T-helper 22 cell (primary cell): Measurements from ENCODE around the gene MRFAP1L1.
A peak's percentile ranks its signal among the peaks of the same experiment; 100 is the strongest.

ENCODE experiments used
- DNase-seq: peaks from one replicate; pipeline ENCODE4 v3.0.0-alpha.2; 2020; ENCODE audit warnings: low read depth

The MRFAP1L1 gene

GRCh38 chr4:6716018-6716911 is 6.6 kb upstream of the MRFAP1L1 start, which contains the start of gene BLOC1S4:
TSS of gene BLOC1S4 (plus strand) at chr4:6716174. CDS start at chr4:6716210, 36 bp downstream.
- DNase-seq = peak; percentile 80

GRCh38 chr4:6715704-6716017 is 6.0 kb upstream of the MRFAP1L1 start:
- DNase-seq = no peak

DNA sequence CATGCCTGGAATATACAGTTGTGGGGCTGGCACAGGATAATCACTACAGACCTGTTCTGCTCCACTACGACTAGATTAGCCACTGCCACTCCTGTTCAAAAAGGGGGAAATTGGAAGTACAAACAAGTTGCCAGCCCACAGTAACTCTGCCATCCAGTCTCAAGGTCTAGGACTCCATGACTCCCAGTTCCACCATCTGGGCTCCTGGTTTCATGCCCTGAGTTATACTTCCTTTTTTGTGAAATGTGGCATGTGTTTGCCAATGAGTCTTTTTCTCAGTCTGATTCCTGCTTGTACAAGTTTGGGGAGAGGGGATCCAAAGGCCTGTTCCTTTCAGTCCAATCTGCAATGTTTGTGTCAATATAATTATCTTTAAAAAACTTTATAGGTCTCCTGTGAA is 5.3 kb upstream of the MRFAP1L1 start:
- no peak for DNase-seq

DNA sequence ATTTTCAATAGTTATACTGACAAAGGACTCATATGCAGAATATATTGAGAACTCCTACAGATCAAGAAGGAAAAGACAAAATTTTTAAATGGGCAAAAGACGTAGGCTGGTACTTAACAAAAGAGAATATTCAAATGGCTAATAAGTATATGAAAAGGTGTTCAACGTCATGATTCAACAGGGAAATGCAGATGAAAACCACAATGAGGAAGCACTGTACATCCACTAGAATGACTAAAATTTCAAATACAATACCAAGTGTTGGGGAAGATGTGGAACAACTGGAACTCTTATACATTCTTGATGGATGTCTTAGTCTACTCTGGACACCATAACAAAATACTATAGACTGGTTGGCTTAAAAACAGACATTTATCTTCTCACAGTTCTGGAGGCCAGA is 1.3 kb upstream of the MRFAP1L1 start:
- no peak for DNase-seq

DNA sequence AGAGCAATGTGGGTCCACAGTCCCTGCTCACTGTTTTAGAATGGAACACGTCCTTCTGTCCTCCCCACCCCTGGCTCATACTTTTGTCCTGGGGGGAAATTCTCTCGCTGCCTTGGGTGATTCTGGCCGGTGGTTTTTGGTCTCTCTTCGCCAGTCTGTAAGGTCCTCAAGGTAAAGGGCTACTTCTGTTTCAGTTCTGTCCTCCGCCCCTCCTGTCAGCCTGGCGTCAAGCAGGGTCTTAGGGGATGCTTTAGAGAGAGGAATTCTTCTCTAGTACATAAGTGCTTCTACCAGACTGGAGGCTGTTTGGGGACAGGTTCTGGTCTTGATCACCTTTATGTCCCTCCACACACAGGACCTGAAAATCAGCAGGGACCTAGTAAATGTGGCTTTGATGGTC is 617 bp upstream of the MRFAP1L1 start:
- DNase-seq = no peak

DNA sequence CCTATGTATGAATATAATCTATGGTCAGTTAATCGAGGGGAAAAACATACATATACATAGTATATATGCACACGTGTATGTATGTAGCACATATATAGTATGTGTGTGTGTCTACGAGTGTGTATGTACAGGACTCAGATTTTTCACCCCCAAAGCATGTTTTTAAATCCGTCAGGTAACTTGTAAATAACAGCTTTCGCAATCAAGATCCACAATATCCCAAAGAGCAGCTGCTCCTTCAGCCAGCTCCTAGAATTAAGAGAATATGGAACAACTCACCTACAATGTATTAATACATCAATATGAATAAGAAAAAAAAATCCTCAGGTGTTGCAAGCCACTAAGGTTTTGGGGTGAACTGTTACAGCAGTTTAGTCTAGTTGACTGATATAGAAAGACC is 3.5 kb downstream of the MRFAP1L1 start:
- no peak for DNase-seq

GRCh38 chr4:6705646-6706045 is 4.0 kb downstream of the MRFAP1L1 start:
- DNase-seq = no peak

- no peak for DNase-seq
These were observed 5.9 kb downstream of the MRFAP1L1 start for GRCh38 chr4:6703786-6704185.

GRCh38 chr4:6702761-6703160 is 6.9 kb downstream of the MRFAP1L1 start:
- no peak for DNase-seq

DNA sequence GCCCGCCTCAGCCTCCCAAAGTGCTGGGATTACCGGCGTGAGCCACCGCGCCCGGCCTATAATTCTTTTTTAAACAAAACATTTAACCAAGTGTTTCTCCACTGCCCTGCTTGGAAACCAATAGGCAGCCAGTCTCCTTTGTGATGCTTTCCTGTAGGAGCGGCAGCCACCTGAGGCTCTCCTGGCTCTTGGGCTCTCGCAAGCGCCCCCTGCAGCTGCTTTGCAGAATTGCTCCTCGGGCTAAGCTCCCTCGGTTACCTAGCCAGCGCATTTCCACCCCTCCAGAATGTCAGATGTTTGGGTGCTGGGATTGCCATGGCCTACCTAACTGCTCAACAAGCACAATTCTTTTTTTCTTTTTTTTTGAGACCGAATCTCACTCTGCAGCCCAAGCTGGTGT is 8.3 kb downstream of the MRFAP1L1 start:
- DNase-seq = no peak

DNA sequence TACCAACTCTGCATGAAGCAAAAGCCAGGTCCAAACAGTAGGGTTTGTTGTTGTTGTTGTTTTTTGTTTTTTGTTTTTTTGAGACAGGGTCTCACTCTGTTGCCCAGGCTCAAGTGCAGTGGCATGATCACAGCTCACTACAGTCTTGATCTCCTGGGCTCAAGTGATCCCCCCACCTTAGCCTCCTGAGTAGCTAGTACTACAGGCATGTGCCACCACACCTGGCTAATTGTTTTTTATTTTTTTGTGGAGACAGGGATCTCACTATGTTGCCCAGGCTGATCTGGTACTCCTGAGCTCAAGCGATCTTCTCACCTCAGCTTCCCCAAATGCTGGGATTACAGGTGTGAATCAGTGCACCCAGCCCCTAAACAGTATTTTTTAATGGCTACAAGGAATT is 9.8 kb downstream of the MRFAP1L1 start:
- no peak for DNase-seq

GRCh38 chr4:6699388-6699787 is 10.3 kb downstream of the MRFAP1L1 start:
- DNase-seq = no peak

- DNase-seq = no peak
These were observed 12.5 kb downstream of the MRFAP1L1 start for GRCh38 chr4:6697131-6697530.

- DNase-seq = no peak
These were observed 13.1 kb downstream of the MRFAP1L1 start for GRCh38 chr4:6696611-6697010.

GRCh38 chr4:6695660-6696610 is 13.7 kb downstream of the MRFAP1L1 start:
- DNase-seq = peak; percentile 62

GRCh38 chr4:6694177-6694901 is 15.3 kb downstream of the MRFAP1L1 start:
- no peak for DNase-seq

DNA sequence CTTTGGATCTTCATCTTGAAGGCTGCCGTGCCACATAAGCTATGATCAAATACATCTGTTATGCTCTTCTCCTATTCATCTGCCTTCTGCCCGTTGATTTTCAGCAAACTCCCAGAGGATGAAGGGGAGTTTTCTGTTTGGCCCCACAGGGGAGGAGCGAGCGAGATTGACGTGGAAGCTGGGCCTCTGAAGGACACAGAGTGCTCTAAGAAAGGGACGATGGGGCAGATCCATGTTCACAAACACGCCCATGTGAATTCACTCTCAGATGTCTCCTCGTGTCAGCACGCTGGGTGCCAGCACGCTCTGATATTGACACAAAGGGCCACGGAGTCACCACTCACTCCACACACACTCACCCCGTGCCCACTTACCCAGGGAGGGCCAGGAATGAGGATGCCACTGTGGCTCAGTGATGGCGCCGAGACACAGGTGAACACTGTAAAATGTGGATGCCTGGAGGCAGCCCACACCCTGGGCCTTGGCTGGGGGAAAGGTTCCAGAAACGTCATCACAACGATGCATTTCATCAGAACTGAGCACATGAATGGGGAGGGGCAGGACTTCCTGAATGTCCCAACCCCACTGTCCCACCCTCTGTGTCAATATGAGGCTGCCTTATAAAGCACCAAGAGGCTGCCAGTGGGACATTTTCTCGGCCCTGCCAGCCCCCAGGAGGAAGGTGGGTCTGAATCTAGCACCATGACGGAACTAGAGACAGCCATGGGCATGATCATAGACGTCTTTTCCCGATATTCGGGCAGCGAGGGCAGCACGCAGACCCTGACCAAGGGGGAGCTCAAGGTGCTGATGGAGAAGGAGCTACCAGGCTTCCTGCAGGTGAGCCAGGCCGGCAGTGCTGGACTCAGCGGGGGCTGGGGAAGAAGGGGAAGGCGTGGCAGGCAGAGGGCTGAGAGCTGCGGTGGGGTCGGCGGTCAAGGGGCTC is 16.2 kb downstream of the MRFAP1L1 start, which contains the start of gene S100P:
TSS of gene S100P (plus strand) at position 648 of the 946 bp plus-strand sequence. CDS start at position 703, 55 bp downstream.
- DNase-seq = no peak

- DNase-seq = no peak
These were observed 16.9 kb downstream of the MRFAP1L1 start for GRCh38 chr4:6692806-6693205.

DNA sequence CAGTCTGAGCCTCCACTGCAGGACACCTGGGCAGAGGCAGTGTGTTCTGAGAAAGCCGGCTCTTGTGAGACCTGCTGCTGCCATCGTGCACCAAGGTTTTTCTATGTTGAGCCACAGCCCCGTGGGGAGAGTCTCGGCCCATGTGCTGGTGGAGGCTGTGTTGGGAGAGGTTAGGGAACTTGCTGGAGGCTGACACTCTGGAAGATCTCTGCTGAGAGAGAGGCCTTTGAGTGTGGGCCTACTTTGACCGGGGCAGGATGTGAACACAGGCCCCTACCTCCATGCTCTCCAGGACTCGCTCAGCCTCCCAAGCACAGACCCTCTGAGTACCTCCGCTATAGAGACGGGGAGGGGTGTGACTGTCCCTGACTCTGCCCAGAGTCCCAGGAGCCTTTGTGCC is 17.3 kb downstream of the MRFAP1L1 start:
- no peak for DNase-seq

DNA sequence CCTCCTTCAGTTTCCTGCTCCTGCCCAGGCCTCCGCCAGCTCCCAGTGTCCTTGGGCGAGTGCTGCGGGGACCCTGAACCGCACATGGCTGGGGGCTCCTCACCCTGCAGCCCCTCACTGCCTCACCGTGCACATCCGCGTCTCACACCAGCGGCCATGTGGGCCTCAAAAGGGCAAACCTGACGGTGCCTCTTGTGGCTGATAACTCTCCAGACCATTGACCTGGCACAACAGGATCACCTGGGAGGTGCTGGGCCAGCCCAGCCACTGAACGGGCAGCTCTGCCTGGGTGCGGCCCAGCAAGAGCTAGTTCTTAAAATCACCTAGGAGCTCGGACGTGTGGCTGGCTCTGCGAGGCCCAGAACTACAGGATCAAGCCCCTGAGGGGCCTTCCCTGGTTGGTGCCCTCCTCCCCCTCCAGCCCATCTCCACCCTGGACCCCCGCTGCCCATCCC is 20.1 kb downstream of the MRFAP1L1 start:
- no peak for DNase-seq
